PC-3 (cell line): ENCODE results near the gene IL10RB.

ENCODE experiments used
- CTCF ChIP-seq: fragments of 300-600 bp; sonication (generic); conservative IDR thresholded peaks from 2 replicates; pipeline ENCODE4 v1.5.1; 2017; ENCODE audit warnings: antibody characterized with exemption, low read depth, mild to moderate bottlenecking, low read length
- EZH2 ChIP-seq: fragments of 300-600 bp; sonication (generic); IDR thresholded peaks from one replicate; pipeline ENCODE4 v1.6.1; 2017; ENCODE audit warnings: antibody characterized with exemption, mild to moderate bottlenecking, low read length; ENCODE audit not compliant: unreplicated experiment
- EZH2phosphoT487 ChIP-seq: fragments of 300-600 bp; sonication (generic); IDR thresholded peaks from 2 replicates; pipeline ENCODE4 v1.6.1; 2018; ENCODE audit warnings: mild to moderate bottlenecking, antibody characterized with exemption, low read length, borderline replicate concordance

GRCh38 chr21:33330726-33331125 is 64.6 kb downstream of the IL10RB start:
- TF ChIP-seq CTCF (no peak), EZH2 (no peak), EZH2phosphoT487 (no peak)
